GM20431 (cell line): ENCODE results near the gene UBTD2.

Source experiments
- in situ Hi-C: fragments of 300-500 bp; cut with MseI, MboI; formaldehyde crosslinking; loops from one replicate; pipeline ENCODE4 v1.15.0; 2020; ENCODE audit warnings: low sequenced_read_pairs; ENCODE audit not compliant: unreplicated experiment

The UBTD2 gene

GRCh38 chr5:172264815-172265395 lies 18.7 kb downstream of the UBTD2 start:
- in situ Hi-C loops: no loop called here

GRCh38 chr5:172255444-172255843 lies 28.1 kb downstream of the UBTD2 start:
- in situ Hi-C loops: no loop called here

- in situ Hi-C loops: no loop called here
Observed at GRCh38 chr5:172252501-172252900, 31.1 kb downstream of the UBTD2 start.

GRCh38 chr5:172251419-172251818 lies 32.1 kb downstream of the UBTD2 start:
- in situ Hi-C loops: no loop called here

GRCh38 chr5:172248637-172249036 lies 34.9 kb downstream of the UBTD2 start:
- in situ Hi-C loops: no loop called here

- in situ Hi-C loops: no loop called here
Observed at GRCh38 chr5:172245703-172246125, 37.9 kb downstream of the UBTD2 start.

GRCh38 chr5:172245046-172245445 lies 38.5 kb downstream of the UBTD2 start:
- in situ Hi-C loops: no loop called here

GRCh38 chr5:172243302-172243701 lies 40.3 kb downstream of the UBTD2 start:
- in situ Hi-C loops: no loop called here

GRCh38 chr5:172238334-172238733 lies 45.2 kb downstream of the UBTD2 start:
- in situ Hi-C loops: no loop called here

GRCh38 chr5:172235827-172236736 lies 47.5 kb downstream of the UBTD2 start:
- in situ Hi-C loops: no loop called here

- in situ Hi-C loops: no loop called here
Observed at GRCh38 chr5:172235132-172235780, 48.3 kb downstream of the UBTD2 start.

GRCh38 chr5:172234031-172234430 lies 49.5 kb downstream of the UBTD2 start:
- in situ Hi-C loops: no loop called here

GRCh38 chr5:172229904-172230303 lies 53.7 kb downstream of the UBTD2 start:
- in situ Hi-C loops: no loop called here

GRCh38 chr5:172224996-172225395 lies 58.6 kb downstream of the UBTD2 start:
- in situ Hi-C loops: no loop called here

GRCh38 chr5:172223901-172224873 lies 59.4 kb downstream of the UBTD2 start:
- in situ Hi-C loops: no loop called here

GRCh38 chr5:172219296-172219695 lies 64.3 kb downstream of the UBTD2 start:
- in situ Hi-C loops: no loop called here

- in situ Hi-C loops: no loop called here
Observed at GRCh38 chr5:172216345-172216744, 67.2 kb downstream of the UBTD2 start.

GRCh38 chr5:172213126-172213525 lies 70.4 kb downstream of the UBTD2 start:
- in situ Hi-C loops: no loop called here

GRCh38 chr5:172211676-172212075 lies 71.9 kb downstream of the UBTD2 start:
- in situ Hi-C loops: no loop called here

- in situ Hi-C loops: no loop called here
Observed at GRCh38 chr5:172209714-172210113, 73.8 kb downstream of the UBTD2 start.
